ENCODE measurements around the gene SLC25A47.
"Not testable (repeated sequence)": the region's sequence is repeated elsewhere in the genome, so short reads cannot be mapped to it uniquely, and the experiment has no call there.

The SLC25A47 gene

DNA sequence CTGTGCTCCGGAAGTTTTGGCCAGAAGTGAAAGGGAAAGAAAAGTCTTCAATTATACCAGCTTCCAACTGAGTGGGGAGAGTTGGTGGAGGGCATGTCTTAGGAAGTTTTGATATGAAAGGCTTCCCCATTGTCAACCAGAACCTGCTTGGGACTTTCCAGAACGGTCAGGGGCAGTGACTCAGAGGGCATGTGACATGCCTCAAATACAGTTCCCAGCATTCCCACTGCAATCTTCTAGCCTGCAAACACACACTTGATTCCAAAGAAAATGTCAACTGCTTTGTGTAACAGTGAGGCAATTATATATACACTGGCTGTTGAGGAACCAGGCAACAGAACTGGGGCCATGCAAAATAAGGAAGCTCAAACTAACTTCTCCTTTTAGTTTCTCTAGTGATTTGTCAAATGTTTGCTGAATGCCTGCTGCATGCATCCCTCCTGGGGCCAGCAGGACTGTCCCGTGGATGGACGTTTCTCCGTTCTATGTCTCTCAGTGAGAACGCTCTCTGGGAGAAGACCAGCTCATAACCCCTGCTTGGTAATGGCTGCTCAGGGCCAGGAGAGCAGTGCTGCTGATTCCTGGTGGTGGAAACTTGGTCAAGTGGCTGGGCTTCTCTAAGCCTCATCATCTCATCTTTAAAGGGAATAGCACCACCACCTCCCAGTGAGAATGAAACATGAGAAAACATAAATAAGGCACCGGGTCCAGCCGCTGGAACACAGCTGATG is 18.3 kb downstream of the SLC25A47 start:
- no peak overlapping the region for H3K4me3 ChIP-seq (ENCODE audit: low read depth, low read length)
- in situ Hi-C loops (cut with HindIII; ENCODE audit: low sequenced_read_pairs): no loop called here
- DNase-seq (ENCODE audit: low read depth, low spot score): peak; percentile 76
- TF ChIP-seq, protein P1, sequence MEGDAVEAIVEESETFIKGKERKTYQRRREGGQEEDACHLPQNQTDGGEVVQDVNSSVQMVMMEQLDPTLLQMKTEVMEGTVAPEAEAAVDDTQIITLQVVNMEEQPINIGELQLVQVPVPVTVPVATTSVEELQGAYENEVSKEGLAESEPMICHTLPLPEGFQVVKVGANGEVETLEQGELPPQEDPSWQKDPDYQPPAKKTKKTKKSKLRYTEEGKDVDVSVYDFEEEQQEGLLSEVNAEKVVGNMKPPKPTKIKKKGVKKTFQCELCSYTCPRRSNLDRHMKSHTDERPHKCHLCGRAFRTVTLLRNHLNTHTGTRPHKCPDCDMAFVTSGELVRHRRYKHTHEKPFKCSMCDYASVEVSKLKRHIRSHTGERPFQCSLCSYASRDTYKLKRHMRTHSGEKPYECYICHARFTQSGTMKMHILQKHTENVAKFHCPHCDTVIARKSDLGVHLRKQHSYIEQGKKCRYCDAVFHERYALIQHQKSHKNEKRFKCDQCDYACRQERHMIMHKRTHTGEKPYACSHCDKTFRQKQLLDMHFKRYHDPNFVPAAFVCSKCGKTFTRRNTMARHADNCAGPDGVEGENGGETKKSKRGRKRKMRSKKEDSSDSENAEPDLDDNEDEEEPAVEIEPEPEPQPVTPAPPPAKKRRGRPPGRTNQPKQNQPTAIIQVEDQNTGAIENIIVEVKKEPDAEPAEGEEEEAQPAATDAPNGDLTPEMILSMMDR (IDR thresholded peaks at IDR 0.05; ENCODE audit: low read depth, low read length): no peak

DNA sequence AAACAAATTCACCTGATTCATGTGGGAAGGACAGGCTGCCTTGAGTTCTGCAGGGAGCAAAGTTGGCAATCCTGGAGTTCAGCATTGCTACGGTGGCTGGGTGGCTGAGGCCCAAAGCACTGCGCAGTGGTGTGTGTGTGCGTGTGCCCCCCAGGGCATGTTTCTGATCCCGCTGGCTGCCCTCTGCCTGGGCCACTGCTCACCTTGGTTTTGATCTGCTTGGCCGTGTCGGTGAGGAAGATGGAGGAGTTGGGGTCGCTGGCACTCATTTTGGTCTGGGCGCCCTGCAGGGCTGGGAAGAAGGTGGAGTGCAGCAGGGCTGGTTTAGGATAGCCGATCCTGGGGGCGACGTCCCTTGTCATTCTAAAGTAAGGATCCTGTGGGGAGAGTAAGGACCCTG is 19.1 kb downstream of the SLC25A47 start:
- TF ChIP-seq, protein P1 (IDR thresholded peaks at IDR 0.05; ENCODE audit: low read depth, low read length): no peak
- no peak overlapping the region for H3K4me3 ChIP-seq (ENCODE audit: low read depth, low read length)
- no peak for DNase-seq (ENCODE audit: low read depth, low spot score)
- in situ Hi-C loops (cut with HindIII; ENCODE audit: low sequenced_read_pairs): no loop called here

DNA sequence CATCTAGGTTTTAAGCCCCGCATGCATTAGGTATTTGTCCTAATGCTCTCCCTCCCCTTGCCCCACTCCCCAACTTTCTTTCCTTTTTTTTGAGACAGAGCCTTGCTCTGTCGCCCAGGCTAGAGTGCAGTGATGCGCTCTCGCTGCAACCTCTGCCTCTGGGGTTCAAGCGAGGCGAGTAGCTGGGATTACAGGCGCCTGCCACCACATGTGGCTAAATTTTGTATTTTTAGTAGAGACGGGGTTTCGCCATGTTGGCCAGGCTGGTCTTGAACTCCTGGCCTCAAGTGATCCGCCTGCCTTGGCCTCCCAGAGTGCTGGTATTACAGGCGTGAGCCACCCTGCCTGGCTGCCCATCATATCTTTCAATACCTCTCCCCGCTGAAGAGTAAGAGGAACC is 19.7 kb downstream of the SLC25A47 start:
- in situ Hi-C loops (cut with HindIII; ENCODE audit: low sequenced_read_pairs); H3K4me3 ChIP-seq (ENCODE audit: low read depth, low read length); DNase-seq (ENCODE audit: low read depth, low spot score): not testable (repeated sequence)

DNA sequence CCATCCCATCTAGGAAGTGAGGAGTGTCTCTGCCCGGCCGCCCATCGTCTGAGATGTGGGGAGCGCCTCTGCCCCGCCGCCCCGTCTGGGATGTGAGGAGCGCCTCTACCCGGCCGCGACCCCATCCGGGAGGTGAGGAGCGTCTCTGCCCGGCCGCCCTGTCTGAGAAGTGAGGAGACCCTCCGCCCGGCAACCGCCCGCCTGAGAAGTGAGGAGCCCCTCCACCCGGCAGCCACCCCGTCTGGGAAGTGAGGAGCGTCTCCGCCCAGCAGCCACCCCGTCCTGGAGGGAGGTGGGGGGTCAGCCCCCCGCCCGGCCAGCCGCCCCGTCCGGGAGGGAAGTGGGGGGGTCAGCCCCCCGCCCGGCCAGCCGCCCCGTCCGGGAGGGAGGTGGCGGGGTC is 21.5 kb downstream of the SLC25A47 start:
- in situ Hi-C loops (cut with HindIII; ENCODE audit: low sequenced_read_pairs); H3K4me3 ChIP-seq (ENCODE audit: low read depth, low read length); DNase-seq (ENCODE audit: low read depth, low spot score): not testable (repeated sequence)

DNA sequence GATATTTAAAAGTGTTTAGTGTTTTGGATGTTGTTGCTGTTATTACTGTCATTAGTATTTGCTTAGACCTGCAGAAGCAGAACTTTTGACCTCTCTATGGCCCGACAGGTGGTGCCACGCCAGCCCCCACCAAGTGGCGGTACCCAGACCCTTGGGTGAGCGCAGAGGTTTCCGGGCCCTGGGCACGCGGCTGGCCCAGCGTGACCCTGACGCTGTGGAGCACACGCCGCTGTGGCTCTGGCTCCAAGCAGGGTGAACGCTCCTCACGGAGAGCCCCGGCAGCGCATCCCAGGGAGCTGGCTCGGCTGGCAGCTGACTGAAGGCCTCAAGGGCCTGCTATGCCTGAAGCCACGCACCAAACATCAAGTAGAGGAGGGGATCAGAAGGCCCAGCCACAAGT is 22.6 kb downstream of the SLC25A47 start:
- TF ChIP-seq, protein P1 (IDR thresholded peaks at IDR 0.05; ENCODE audit: low read depth, low read length): no peak
- in situ Hi-C loops (cut with HindIII; ENCODE audit: low sequenced_read_pairs): no loop called here
- DNase-seq (ENCODE audit: low read depth, low spot score): no peak
- H3K4me3 ChIP-seq (ENCODE audit: low read depth, low read length): no peak overlapping the region

DNA sequence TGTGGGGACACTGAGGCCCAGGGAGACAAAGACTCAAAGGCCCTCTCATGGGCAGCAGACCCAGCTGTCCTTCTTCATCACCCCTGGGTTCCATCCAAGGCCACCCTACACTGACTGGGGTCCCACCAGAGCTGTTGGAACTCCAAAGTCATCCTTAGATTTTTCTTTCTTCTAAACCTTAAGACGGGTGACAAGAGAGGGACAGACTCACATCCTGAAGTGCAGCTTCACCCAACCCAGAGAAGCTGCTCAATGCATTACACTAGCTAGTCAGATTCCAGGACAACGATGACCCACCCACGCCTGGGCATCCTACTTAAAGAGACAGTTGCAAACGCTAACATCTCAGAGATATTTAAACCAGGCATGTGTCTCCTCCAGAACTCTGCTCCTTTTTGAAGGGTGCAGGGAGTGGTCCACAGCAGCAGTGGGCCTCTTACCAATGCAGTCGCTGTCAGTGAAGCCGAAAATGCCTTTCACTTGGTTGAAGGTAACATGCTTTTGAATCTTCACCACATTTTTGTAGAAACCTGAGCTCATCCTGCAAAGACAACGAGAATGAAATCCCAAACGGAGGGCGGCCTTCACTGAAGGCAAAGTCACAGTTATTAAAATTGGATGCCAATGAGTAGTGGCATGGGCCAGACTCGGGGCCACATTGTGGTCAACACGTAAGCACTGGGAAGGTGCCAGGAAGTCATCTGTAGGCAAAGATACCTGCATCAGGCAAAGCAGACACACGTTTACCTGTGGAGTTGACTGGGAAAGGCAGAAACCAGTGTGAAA is 23.4 kb downstream of the SLC25A47 start:
- H3K4me3 ChIP-seq (ENCODE audit: low read depth, low read length): no peak overlapping the region
- in situ Hi-C loops (cut with HindIII; ENCODE audit: low sequenced_read_pairs): no loop called here
- DNase-seq (ENCODE audit: low read depth, low spot score): no peak

DNA sequence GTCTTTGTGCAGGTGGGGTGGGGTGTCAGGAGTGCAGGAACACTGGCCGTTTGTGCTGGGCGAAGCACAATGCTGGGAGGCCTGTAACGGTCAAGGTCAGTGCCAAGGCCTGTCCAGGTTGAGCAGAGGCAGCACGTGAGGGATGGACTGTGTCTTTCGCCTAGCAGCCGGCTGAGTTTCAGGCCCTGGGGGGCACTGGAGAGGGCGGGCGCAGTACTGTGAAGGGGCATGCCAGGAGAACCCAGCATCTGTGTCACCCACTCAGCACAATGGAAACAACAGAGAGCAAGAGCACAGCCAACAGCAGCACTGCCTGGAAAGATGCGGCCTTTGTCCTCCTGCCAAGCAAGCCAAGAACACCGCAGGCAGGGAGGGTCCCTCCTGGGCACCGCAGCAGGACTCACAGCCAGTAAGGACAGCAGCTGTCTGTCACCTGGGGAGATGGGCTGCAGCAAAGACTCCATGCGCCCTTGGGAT is 25.2 kb downstream of the SLC25A47 start:
- in situ Hi-C loops (cut with HindIII; ENCODE audit: low sequenced_read_pairs): no loop called here
- TF ChIP-seq, protein P1 (IDR thresholded peaks at IDR 0.05; ENCODE audit: low read depth, low read length): no peak
- no peak overlapping the region for H3K4me3 ChIP-seq (ENCODE audit: low read depth, low read length)
- no peak for DNase-seq (ENCODE audit: low read depth, low spot score)

More for the DNA sequence above, 23.4 kb downstream of the SLC25A47 start:
- TF ChIP-seq, protein P1 (IDR thresholded peaks at IDR 0.05; ENCODE audit: low read depth, low read length): no peak
